ENCODE data around the gene ZHX3. TPM values are rescaled to one million over a fixed set of nuclear protein-coding genes. Genes with fewer than 3 reads are reported as not detected.

The ZHX3 gene
- total and polyA plus RNA-seq, 2 experiments from 2014 or later = 5.8 to 10.3 TPM

DNA sequence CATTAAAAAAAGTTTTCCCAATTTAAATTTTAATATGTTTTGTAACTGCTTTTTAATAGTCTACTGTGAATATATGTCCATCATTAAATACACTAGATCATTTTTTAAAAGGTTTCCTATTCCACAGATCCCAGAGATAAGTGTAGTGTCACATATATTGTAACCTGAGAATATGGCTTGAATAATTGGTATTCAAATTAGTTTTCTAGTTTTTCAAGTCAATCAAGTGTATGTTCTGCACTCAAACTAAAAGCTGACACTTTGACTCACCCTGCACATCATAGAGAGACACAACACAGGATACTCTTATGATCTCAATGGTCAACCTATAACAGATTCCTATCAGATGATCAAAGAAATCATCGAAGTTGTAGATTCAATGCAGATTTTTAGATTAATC is 49.1 kb downstream of the ZHX3 start:
- H3K4me3 ChIP-seq = no peak overlapping the region
- H3K27me3 ChIP-seq = no peaks in the 10 kb centered on the region
- H3K9me3 ChIP-seq (ENCODE audit: low read depth) = no peaks in the 10 kb centered on the region
- H3K36me3 ChIP-seq = no peaks in the 10 kb centered on the region
- H3K27ac ChIP-seq = no peak overlapping the region
- no peak for DNase-seq (ENCODE audit: low read depth in 1 of 2, low spot score in 1 of 2)
- TF ChIP-seq, protein P1, sequence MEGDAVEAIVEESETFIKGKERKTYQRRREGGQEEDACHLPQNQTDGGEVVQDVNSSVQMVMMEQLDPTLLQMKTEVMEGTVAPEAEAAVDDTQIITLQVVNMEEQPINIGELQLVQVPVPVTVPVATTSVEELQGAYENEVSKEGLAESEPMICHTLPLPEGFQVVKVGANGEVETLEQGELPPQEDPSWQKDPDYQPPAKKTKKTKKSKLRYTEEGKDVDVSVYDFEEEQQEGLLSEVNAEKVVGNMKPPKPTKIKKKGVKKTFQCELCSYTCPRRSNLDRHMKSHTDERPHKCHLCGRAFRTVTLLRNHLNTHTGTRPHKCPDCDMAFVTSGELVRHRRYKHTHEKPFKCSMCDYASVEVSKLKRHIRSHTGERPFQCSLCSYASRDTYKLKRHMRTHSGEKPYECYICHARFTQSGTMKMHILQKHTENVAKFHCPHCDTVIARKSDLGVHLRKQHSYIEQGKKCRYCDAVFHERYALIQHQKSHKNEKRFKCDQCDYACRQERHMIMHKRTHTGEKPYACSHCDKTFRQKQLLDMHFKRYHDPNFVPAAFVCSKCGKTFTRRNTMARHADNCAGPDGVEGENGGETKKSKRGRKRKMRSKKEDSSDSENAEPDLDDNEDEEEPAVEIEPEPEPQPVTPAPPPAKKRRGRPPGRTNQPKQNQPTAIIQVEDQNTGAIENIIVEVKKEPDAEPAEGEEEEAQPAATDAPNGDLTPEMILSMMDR (IDR thresholded peaks at IDR 0.05; ENCODE audit: low read depth, low read length) = no peak
- no peaks in the 10 kb centered on the region for H3K4me1 ChIP-seq (ENCODE audit: low read depth)

DNA sequence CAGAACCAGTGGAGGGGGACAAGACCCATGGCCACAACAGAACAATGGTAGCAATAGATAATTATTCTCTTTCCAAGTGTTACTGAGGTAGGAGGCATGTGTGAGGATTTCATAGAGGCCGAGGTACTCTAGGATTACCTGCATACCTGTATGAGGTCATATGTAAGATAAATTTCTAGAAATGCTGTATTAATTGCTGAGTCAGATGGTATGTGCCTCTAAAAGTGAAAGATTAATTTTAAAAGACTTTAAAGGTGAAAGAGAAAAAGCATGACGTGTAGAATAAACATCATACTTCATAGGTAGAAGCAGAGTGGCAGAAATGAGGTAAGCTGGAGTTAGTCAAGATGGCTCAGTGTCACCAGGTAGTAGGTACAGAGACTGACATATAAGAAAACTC is 51.6 kb downstream of the ZHX3 start:
- DNase-seq (ENCODE audit: low read depth in 1 of 2, low spot score in 1 of 2) = no peak
- Histone ChIP-seq H3K27me3 (no peaks in the 10 kb centered on the region), H3K4me1 (ENCODE audit: low read depth) (peaks cover 8% of the 10 kb centered on the region), H3K4me3 (no peak overlapping the region), H3K27ac (no peak overlapping the region), H3K9me3 (ENCODE audit: low read depth) (no peaks in the 10 kb centered on the region), H3K36me3 (no peaks in the 10 kb centered on the region)
- TF ChIP-seq, protein P1 (IDR thresholded peaks at IDR 0.05; ENCODE audit: low read depth, low read length) = no peak

DNA sequence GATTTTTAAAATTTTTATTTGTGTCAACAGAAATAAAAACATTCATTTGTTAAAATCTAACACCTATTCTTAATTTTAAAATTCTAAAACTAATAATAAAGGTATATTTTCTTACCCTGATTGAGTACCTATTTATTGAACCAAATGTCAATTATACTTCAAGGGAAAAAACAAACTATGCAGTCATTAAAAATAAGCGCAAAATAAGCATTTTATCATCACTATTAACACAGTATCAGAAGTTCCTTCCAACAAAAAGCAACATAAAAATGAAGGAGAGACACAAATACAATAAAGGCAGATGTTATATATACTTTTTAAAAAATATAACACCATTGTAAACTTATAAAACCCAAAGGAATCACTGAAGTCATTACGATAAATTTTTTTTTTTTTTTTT is 52.7 kb downstream of the ZHX3 start:
- no peaks in the 10 kb centered on the region for H3K36me3 ChIP-seq
- H3K9me3 ChIP-seq (ENCODE audit: low read depth) = no peaks in the 10 kb centered on the region
- no peak overlapping the region for H3K4me3 ChIP-seq
- H3K27me3 ChIP-seq = no peaks in the 10 kb centered on the region
- no peak overlapping the region for H3K27ac ChIP-seq
- DNase-seq (ENCODE audit: low read depth in 1 of 2, low spot score in 1 of 2) = no peak
- TF ChIP-seq, protein P1 (IDR thresholded peaks at IDR 0.05; ENCODE audit: low read depth, low read length) = no peak
- peaks cover 8% of the 10 kb centered on the region for H3K4me1 ChIP-seq (ENCODE audit: low read depth)

DNA sequence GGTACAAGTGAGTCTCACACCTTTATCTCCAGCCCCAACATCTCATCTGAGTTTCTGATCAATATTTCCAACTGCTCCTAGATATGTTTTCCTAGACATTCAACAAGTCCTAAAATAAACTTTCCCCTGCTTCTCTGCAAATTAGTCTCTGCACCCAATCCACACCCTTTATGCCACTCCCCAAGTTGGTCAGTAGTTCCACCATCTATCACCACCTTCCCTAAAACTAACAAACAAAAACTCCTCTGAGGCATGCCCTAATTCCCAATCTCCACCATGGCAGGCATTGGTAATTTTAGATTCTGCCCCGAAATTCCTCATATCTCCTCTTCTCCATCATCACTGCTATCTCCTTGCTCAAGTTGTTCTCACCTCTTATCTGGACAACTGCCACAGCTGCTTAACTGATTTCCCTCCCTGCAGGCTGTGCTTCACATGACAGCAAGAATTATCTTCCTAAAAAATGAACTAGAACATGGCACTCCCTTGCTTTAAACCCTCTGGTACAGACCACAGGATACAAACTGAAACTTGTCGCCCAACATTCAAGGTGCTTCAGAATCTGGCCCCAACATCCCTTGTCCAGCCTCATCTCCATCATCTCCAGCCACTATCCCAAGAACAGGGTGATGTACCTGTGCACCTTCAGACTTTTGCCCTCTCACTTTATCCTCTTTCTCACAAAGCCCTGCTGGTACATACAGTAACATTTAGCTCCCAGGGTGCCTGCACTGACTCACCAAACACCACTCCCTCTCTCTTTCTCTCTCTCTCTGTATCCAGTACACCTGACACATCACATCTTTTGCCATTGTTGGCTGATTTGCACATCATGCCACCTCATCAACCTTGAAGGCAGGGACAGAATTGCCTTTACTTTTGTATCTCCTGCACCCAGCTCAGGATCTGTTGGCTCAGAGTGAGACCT is 55.5 kb downstream of the ZHX3 start:
- no peaks in the 10 kb centered on the region for H3K36me3 ChIP-seq
- no peak for DNase-seq (ENCODE audit: low read depth in 1 of 2, low spot score in 1 of 2)
- H3K27ac ChIP-seq = no peak overlapping the region
- no peak overlapping the region for H3K4me3 ChIP-seq
- peaks cover 8% of the 10 kb centered on the region for H3K4me1 ChIP-seq (ENCODE audit: low read depth)
- no peaks in the 10 kb centered on the region for H3K9me3 ChIP-seq (ENCODE audit: low read depth)
- no peaks in the 10 kb centered on the region for H3K27me3 ChIP-seq
- TF ChIP-seq, protein P1 (IDR thresholded peaks at IDR 0.05; ENCODE audit: low read depth, low read length) = no peak

DNA sequence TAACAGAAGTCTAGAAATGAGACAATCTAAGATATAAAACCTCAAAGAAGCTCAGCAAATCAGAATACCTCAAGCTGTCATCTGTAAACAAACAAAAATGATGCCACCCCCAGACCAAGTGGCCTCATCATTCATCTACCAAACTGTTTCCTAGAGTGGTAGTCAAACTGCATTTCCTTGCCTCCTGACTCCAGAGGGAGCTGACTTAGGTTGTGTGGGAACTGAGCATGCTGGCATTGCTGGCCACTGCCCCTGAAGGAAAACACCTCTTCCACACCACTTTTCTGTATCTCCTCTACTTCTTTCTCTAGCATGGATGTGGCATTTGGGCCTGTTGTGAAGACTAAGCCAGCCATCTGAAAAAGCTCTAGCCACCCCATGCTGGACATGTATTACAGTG is 56.3 kb downstream of the ZHX3 start:
- H3K27me3 ChIP-seq = no peaks in the 10 kb centered on the region
- DNase-seq (ENCODE audit: low read depth in 1 of 2, low spot score in 1 of 2) = no peak
- TF ChIP-seq, protein P1 (IDR thresholded peaks at IDR 0.05; ENCODE audit: low read depth, low read length) = no peak
- peaks cover 8% of the 10 kb centered on the region for H3K4me1 ChIP-seq (ENCODE audit: low read depth)
- H3K9me3 ChIP-seq (ENCODE audit: low read depth) = no peaks in the 10 kb centered on the region
- H3K36me3 ChIP-seq = no peaks in the 10 kb centered on the region
- H3K27ac ChIP-seq = no peak overlapping the region
- no peak overlapping the region for H3K4me3 ChIP-seq

Measured in cardiac muscle cell (in vitro differentiated cells and primary cell).